HG03025 (cell line): Measurements from ENCODE around the gene RBPMS2.

ENCODE experiments used
- ATAC-seq: cut with Tn5 transposase; IDR thresholded peaks from one replicate; pipeline ENCODE4 v1.9.1; 2021; ENCODE audit warnings: mild to moderate bottlenecking, moderate library complexity; ENCODE audit not compliant: unreplicated experiment, low FRiP score

Gene RBPMS2

DNA sequence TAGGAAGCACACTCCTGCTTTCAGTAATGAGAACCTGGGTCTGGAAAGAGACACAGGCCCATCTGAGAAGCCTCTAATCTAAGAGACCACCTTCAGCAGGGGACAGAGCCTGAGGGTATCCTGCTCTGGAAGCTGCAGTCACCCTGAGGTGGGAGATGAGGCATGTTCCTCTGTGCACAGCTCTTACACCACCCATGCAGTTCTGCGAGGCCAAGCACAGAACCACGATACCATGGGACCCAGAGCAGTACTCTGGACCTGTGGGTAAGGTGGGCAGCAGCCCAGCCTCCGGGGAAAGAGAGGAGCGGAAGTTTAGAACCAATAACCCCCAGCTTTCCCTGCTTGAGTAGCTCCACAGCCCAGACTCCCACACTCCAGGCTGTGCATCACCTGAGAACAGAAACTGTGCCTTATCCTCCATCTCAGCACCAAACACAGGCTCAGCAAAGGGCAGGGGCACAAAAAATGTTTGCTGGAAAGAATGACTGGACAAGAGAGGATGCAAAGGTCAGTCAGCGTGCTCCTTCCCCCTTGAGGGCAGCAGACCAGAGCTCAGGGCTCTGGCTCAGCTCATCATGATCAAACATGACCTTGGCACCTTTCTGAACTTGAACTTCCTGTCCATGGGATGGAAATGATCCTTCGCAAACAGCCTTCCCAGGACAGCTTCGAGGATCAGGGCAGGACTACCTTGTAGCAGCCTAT is 43.1 kb downstream of the RBPMS2 start:
- no peak for ATAC-seq

DNA sequence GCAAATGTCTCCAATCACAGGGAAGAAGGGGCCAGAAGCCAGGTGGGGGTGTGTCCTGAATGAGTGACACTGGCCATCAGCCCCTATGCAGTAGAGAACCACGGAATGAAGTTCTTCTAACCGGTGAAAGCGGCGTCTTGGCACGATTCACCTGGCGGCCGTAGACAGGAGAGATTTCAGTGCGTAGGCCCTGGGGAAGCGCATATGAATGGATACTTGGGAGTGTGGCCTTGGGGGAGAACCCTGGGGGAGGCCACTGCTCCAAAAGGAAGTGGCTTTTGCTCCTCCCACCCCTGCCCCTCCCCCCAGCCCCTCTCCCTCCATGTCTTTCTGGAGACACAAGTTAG is 43.6 kb downstream of the RBPMS2 start:
- no peak for ATAC-seq

DNA sequence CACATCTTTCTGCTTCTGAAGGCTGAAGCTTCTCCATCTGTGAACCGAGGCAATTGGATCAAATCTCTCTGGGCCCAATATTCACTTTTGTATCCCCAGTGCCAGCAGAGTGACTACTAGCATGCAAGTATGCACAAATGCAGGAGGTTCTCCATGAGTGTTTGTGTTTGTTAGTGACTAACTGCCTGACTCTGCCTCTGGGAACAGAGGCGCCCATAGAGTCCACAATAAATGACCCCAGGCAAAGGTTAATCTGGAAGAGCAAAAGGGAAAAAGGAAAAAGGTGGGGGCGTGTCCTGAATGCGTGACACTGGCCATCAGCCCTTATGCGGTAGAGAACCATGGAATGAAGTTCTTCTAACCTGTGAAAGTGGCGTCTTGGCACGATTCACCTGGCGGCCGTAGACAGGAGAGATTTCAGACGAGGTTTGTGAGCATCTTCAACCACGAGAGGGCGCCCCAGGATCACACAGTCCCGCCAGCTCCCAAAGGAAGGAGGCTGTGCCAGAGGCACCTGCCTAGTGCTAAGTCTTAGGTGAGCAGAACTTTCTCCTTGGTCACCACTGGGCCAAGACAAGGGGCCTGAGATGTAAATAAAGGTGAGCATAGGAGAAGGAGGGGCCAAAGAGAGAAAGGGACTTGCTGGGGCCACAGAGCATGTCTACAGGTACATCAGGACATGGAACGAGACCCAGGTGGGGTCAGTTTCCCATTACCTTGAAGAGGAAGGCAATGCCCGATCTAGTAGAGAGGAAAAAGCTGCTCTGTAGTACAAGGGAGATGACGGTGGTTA is 44.2 kb downstream of the RBPMS2 start:
- no peak for ATAC-seq

DNA sequence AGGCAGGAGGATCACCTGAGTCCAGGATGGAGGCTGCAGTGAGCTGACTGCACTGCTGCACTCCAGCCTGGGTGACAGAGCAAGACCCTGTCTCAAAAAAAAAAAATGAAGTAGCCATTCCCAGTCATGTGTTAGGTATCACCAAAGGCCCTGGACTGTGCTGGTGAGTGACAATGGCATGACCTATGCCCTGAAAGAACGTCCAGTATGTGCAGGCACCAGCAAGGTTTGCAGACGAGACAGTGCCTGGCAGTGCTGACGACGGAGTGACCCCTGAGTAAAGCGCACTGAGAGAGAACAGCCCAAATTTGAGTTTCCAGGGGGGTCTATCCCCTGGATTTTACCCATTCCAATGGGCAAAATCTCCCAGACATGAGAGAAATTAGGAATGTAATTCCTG is 45.2 kb downstream of the RBPMS2 start:
- ATAC-seq, result no peak

DNA sequence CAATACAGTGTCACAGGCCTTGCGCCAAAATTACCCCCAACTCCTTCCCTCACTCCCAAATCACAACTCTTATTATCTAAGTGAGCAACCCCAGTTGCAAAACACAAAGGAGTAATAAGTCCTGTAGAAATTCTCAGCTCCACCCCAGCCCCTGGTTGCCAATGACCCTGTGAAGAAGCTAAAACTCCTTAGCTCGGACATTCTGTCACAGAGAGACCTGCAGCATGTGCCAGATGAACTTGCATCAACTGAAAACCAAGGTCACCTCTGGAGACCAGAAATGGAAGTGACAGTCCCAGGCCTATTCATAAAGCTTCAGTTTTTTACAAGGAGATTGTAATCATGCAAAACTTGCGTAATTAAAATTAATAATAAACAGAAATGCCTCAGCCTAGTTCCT is 55.2 kb downstream of the RBPMS2 start:
- no peak for ATAC-seq

DNA sequence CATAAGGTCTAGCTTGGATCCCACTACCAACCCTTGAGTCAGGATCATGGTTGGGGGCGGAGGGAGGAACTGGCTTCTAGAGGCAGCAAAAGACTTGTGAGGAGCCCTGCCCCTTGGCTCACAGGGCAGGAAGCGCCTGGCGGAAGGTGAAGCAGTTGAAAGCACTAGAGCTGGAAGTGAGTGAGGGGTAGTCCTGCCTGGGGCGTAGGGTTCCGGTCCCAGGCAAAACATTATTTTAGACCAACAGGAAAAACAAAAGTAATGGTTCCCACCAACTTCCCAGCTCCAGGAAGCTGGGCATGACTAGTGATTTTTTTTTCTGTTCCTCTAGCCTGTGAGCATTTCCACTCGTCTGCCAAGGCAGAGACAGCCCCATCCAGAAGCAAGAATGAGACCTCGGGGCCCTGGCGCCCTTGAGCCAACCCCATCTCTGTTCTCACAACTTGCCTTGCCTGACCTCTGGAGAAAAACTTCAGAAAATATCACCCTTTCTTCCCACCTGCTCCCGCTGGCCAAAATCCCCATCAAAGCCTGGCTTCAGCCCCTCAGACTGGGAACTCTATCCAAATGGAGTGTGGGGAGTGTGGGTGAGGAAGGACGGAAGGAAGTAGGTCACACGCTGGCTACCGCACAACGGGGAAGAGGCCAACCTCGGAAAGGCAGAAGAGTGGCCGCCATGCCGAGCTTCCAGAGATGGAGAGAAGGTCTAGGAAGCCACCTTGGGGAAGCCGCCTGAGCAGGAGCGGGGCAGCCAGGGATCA is 57.5 kb downstream of the RBPMS2 start:
- ATAC-seq, result no peak

DNA sequence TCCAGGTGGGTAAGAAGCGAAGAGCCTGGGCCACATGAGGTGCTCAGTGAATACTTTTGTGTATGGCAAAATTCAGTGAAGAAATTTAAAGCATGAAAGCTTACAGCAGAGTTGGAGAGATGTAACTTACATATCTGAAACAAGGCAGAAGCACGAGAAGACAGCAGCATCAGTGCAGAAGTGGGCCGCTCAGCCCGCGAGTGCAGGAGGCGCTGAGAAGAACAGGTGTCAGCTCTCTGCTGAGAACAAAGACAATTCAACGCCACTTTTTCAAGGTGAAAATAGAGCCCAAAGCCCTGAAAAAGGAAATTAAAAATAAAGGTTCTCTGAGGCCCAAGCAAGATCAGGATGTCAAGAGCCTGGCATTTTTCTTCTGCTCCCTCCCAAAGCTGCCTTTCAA is 58.3 kb downstream of the RBPMS2 start:
- no peak for ATAC-seq

DNA sequence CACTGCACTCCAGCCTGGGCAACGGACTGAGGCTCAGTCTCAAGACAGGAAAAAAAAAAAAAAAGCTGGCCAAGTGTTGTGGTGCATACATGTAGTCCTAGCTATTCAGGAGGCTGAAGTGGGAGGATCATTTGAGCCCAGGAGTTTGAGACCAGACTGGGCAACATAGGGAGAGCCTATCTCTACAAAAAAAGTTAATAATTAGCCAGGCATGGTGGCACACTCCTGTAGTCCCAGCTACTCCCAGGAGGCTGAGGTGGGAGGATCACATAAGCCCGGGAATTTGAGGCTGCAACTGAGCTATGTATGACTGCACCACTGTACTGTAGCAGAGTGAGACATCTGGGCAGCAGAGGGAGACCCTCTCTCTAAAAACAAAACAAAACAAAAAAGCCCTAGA is 58.9 kb downstream of the RBPMS2 start:
- no peak for ATAC-seq

DNA sequence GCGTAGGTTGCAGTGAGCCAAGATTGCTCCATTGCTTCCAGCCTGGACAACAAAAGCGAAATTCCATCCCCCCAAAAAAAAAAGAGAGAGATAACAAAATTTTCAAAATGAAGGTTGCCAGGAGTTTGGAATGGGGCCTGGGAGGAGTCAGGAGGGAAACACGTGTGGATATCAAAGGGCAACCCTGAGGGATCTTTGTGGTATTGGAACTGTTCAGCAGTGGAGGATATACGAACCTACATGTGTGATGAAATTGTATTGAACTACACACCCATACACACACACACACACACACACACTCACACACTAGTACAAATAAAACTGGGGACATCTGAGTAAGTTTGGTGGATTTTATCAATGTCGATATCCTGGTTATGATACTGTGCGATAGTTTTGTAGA is 61.8 kb downstream of the RBPMS2 start:
- no peak for ATAC-seq

DNA sequence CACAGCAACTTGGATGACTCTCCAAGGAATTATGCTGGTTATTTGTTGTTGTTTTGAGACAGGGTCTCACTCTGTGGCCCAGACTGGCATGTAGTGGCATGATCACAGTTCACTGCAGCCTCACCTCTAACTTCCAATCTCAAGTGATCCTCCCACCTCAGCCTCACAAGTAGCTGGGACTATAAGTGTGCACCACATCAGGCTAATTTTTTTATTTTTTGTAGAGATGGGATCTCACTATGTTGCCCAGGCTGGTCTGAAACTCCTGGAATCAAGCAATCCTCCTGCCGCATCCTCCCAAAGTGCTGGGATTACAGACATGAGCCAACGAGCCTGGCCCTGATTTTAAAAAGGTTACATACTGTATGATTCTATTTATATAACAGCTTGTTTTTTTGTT is 63.0 kb downstream of the RBPMS2 start:
- no peak for ATAC-seq

DNA sequence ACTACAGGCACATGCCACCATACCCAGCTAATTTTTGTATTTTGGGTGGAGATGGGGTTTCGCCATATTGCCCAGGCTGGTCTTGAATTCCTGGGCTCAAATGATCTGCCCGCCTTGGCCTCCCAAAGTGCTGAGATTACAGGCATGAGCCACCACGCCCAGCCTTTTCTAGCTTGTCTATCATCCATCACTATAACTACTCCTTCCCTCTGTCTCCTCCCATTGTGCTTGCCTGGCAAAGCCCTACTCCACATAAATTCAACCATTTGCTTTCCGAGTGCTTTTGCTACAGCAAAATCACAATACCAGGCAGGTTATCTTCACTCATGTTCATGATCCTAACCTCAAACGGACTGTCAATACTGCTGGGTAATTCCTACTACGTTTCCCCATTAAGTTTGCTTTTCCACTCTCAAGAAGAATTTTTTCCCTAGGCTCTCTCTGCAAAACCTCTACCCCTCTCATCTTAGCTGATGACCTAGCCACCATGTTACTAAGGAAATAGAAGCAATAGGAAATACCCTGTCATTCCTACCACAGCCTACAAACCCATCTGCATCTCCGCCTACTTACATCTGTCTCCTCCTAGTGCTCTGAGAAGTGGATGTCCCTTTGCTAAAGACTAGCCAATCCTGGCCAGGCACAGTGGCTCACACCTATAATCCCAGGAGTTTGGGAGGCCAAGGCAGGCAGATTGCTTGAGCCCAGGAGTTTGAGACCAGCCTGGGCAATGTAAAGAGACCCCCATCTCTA is 64.5 kb downstream of the RBPMS2 start:
- ATAC-seq, result no peak

DNA sequence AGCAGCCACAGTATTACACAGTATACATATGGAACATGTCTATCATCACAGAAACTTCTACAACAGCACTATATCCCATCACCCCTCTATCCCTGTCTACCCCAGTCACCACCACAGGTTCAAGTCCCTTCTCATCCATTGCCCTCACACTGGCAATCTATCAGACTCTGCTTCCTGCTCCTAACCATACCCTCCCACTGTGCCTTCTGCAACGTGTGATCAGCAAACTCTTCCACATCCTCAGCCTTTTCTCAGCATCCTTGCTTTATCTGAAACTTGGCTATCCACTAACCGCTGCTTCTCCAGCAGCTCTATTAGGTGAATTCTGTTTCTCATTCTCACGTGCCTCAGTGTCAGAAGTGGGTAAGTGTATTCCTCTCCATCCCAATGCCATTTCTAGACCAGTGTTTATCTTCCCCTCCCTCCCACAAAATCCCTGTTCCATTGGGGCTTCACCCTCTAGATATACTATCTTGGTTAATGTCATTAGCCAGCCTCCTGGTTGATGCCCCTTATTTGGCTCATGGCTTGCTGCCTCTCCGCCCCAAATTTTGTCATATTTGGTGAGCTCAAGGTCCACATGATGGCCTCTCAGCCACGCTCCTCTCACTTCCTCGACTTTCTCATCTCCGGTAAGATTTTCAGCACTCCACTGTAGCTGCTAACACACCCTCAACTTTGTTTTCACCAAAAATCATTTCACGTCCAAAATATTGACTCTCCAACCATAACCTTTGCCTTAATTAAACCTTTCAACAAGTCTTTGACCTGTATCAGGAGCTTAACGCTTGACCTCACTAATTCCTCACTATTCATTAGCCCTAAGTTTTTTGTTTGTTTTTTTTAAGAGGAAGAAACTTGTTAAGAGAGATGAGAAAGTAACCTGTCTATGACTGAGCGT is 69.1 kb downstream of the RBPMS2 start:
- ATAC-seq, result no peak

DNA sequence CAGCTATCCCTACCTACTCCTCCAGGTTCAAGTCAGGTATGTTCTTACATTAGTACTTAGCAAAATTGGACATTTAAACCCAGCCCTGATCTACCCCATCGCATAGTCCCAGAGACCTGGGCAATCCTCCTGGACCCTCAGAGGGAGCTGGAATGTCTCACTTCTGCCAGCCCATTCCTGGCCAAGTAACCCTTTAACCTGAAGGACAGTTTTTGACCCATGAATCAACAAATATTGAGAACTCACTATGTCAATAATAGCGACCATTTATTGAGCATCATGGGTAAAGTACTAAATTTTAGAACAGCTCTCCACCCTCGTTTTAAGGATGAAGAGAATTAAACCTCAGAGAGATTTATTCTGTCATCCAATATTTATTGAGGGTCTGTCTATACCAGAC is 70.4 kb downstream of the RBPMS2 start:
- no peak for ATAC-seq

DNA sequence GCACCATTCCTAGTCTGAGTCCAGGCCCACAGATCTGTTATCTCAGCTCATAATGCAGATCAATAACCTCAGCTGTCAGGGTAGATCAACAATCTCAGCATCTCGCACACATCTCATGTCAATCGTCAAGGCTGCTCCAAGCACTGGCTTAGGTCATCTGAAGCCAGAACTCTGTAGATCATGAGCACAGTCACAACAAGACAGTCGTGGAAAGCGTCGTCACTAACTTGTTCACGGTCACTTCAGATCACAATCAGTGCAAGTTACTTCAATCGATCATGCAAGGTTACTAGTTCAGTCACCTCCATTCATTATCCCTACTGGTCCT is 71.8 kb downstream of the RBPMS2 start:
- ATAC-seq, result no peak

DNA sequence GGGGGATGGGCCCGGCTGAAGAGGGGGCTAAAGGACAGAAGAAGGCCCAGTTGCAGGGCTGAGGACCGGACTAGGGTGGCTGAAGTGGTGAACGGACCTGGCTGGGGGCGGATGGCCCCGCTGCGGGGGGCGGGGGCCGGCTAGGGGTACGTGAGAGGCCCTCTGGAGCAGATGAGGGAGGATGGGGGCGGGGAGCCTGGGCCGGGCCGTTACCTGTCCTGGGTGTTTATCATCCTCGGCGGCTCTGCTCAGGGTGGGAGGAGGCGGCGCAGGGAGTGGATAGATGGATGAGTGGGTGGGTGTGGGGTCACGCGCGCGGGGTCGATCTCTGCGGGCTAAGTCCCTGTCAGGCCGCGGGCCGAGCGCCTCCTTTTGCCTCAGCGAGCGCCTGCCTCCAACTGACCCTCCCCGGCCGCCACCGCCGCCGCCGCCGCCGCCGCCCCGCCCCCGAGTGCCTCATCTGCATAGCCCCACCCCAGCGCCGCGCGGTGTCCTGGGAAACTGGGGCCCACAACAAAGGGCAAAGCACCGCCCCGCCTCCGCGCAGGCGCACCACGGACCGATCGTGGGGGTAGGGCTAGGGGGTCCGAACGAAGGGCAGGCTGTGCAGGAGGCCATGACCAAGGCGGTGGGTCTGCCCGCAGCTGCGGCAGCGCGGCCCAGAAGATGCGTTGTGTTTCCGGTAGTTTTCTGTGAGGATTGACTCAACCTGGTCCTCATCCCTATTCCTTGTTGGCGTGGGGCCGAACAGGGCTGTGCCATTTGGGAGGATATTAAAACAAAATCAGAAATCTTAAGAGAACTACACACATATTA is 72.4 kb downstream of the RBPMS2 start:
- ATAC-seq, result peak; percentile 80

DNA sequence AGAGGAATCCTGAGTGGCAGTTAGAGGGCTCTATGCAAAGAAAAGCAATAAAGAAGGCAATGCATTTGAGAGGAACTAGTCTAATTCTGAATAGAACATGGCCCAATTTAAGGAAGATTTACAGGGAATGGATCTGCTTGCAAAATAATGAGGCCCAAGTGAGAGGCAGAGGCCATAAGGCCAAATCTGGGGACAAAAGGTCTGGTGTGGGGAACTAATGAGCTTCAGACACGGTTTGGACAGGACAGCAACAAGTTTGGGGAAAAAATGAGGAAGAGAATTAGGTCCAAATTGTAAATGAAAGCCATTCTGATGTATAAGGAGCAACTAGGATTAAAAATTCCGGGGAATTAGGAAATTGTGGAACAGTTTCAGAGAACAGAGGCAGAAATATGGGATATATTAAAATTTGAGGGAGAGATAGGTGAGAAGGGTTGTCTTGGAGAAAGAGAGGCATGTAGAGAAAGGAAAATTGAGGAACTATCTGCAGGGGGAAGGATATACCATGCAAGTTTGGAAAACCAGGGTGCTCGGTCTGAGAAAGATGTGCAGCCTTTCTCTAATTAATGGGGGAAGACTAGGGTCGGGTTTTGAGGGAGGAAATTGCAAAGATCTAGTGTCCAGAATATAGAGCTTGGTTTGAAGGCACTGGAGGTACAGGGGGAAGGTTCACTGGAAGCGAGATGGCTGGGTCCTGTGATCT is 73.8 kb downstream of the RBPMS2 start:
- no peak for ATAC-seq

DNA sequence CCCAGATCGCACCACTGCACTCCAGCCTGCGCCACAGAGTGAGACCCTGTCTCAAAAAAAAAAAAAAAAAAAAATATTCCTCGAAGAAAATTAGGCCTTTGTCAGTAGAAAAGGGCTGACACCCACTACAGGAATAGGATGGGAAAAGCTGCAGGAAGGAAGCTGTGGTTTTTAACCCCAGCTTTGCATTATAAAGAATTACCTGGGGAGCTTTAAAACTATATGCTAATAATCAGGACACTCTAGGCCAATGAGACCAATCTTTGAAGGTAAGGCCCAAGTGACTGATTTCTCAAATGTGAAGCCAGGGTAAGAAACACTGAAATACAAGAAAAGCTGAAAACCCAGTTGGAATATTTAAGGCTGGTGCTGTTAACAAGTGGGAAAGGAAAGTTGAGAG is 74.3 kb downstream of the RBPMS2 start:
- no peak for ATAC-seq

DNA sequence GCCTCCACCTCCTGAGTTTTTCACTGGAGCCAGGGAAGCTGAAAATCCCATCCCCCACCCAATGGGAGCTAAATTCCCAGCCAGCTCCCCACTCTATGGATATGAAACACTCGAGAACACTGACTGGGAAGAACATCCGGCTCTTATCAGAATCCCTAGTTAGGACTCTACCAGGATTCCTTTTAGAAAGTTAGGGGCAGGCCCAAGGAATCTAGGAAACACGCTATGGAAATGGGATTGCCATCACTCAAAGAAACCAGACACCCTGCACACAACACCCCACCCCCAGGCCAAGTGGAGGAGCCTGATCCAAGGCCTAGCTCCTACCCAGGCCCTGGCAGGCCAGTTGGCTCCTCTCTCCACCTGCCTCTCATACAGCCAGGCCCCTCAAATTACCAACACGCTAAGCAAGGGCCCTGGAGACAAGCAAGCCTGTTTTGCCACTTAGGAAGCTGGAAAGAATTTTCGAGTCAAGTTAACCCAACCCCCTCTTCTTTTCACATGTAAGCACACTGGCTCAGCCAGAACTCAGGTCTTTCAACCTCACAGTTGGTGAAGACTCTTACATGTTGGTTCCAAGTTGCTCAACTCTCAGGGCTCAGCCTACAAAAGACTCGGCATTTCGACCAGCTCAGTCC is 75.5 kb downstream of the RBPMS2 start:
- ATAC-seq, result no peak
